Measurements from ENCODE around the gene SLC47A1. TPM values are rescaled to one million over a fixed set of nuclear protein-coding genes. Genes with fewer than 3 reads are reported as not detected.

The SLC47A1 gene
- total and polyA plus RNA-seq, 4 donors, result 34.8 to 69.2 (median 37.2) TPM

GRCh38 chr17:19583871-19584270, 50.2 kb downstream of the SLC47A1 start:
- TF ChIP-seq, protein P1, sequence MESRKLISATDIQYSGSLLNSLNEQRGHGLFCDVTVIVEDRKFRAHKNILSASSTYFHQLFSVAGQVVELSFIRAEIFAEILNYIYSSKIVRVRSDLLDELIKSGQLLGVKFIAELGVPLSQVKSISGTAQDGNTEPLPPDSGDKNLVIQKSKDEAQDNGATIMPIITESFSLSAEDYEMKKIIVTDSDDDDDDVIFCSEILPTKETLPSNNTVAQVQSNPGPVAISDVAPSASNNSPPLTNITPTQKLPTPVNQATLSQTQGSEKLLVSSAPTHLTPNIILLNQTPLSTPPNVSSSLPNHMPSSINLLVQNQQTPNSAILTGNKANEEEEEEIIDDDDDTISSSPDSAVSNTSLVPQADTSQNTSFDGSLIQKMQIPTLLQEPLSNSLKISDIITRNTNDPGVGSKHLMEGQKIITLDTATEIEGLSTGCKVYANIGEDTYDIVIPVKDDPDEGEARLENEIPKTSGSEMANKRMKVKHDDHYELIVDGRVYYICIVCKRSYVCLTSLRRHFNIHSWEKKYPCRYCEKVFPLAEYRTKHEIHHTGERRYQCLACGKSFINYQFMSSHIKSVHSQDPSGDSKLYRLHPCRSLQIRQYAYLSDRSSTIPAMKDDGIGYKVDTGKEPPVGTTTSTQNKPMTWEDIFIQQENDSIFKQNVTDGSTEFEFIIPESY (IDR thresholded peaks at IDR 0.05), result no peak
- TF ChIP-seq RXRA (IDR thresholded peaks at IDR 0.05) (no peak), HNF4A (conservative IDR thresholded peaks at IDR 0.05) (no peak), TAF1 (conservative IDR thresholded peaks at IDR 0.05) (no peak), EGR1 (IDR thresholded peaks at IDR 0.05; ENCODE audit: low read depth in 2 of 2) (no peak), SP1 (IDR thresholded peaks at IDR 0.05) (no peak), MAX (IDR thresholded peaks at IDR 0.05) (no peak), NR2F2 (IDR thresholded peaks at IDR 0.05) (no peak), YY1 (IDR thresholded peaks at IDR 0.05) (no peak), FOXA1 (IDR thresholded peaks at IDR 0.05) (no peak), RAD21 (IDR thresholded peaks at IDR 0.05) (no peak), JUND (IDR thresholded peaks at IDR 0.05) (no peak), GABPA (IDR thresholded peaks at IDR 0.05 in 1 of 2, conservative IDR thresholded peaks at IDR 0.05 in 1 of 2) (no peak), HNF4G (IDR thresholded peaks at IDR 0.05) (no peak), FOXA2 (IDR thresholded peaks at IDR 0.05) (no peak)
- TF ChIP-seq, protein P2, sequence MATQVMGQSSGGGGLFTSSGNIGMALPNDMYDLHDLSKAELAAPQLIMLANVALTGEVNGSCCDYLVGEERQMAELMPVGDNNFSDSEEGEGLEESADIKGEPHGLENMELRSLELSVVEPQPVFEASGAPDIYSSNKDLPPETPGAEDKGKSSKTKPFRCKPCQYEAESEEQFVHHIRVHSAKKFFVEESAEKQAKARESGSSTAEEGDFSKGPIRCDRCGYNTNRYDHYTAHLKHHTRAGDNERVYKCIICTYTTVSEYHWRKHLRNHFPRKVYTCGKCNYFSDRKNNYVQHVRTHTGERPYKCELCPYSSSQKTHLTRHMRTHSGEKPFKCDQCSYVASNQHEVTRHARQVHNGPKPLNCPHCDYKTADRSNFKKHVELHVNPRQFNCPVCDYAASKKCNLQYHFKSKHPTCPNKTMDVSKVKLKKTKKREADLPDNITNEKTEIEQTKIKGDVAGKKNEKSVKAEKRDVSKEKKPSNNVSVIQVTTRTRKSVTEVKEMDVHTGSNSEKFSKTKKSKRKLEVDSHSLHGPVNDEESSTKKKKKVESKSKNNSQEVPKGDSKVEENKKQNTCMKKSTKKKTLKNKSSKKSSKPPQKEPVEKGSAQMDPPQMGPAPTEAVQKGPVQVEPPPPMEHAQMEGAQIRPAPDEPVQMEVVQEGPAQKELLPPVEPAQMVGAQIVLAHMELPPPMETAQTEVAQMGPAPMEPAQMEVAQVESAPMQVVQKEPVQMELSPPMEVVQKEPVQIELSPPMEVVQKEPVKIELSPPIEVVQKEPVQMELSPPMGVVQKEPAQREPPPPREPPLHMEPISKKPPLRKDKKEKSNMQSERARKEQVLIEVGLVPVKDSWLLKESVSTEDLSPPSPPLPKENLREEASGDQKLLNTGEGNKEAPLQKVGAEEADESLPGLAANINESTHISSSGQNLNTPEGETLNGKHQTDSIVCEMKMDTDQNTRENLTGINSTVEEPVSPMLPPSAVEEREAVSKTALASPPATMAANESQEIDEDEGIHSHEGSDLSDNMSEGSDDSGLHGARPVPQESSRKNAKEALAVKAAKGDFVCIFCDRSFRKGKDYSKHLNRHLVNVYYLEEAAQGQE (IDR thresholded peaks at IDR 0.05), result no peak
- TF ChIP-seq, protein P3, sequence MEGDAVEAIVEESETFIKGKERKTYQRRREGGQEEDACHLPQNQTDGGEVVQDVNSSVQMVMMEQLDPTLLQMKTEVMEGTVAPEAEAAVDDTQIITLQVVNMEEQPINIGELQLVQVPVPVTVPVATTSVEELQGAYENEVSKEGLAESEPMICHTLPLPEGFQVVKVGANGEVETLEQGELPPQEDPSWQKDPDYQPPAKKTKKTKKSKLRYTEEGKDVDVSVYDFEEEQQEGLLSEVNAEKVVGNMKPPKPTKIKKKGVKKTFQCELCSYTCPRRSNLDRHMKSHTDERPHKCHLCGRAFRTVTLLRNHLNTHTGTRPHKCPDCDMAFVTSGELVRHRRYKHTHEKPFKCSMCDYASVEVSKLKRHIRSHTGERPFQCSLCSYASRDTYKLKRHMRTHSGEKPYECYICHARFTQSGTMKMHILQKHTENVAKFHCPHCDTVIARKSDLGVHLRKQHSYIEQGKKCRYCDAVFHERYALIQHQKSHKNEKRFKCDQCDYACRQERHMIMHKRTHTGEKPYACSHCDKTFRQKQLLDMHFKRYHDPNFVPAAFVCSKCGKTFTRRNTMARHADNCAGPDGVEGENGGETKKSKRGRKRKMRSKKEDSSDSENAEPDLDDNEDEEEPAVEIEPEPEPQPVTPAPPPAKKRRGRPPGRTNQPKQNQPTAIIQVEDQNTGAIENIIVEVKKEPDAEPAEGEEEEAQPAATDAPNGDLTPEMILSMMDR (IDR thresholded peaks at IDR 0.05; ENCODE audit: low read depth, low read length, missing input control), result no peak
- TF ChIP-seq, protein P4, sequence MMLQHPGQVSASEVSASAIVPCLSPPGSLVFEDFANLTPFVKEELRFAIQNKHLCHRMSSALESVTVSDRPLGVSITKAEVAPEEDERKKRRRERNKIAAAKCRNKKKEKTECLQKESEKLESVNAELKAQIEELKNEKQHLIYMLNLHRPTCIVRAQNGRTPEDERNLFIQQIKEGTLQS (IDR thresholded peaks at IDR 0.05), result no peak
- Histone ChIP-seq H3K9ac (ENCODE audit: low read depth in 1 of 2, low read length in 2 of 2) (no peak overlapping the region), H3K27ac (ENCODE audit: low read depth in 1 of 2, low read length in 2 of 2) (no peak overlapping the region), H3K9me3 (ENCODE audit: control insufficient read depth in 4 of 4, low read length in 3 of 4) (no peaks in the 10 kb centered on the region), H3K4me3 (ENCODE audit: low read depth in 1 of 3, low read length in 3 of 3) (no peak overlapping the region), H3K36me3 (ENCODE audit: control insufficient read depth in 4 of 4, insufficient read depth in 3 of 4, low read depth in 1 of 4, low read length in 3 of 4) (no peaks in the 10 kb centered on the region), H3K4me1 (ENCODE audit: control insufficient read depth in 4 of 4, insufficient read depth in 4 of 4, low read length in 3 of 4) (peaks cover 0 to 8% (median 4%) of the 10 kb centered on the region in 4 donors), H3K27me3 (ENCODE audit: control insufficient read depth in 4 of 4, insufficient read depth in 4 of 4, low read length in 3 of 4) (no peaks in the 10 kb centered on the region)
- no peak for DNase-seq (ENCODE audit: low spot score)
- WGBS, result 91% methylated on average over 8 of the region's 8 CpGs
